Panc1 (cell line): ENCODE data around the gene PPP1R12A.

Source experiments
- POLR2AphosphoS5 ChIP-seq: IDR thresholded peaks from 2 replicates; pipeline ENCODE4 v1.6.1; 2012; ENCODE audit warnings: mild to moderate bottlenecking, low read depth, low read length, moderate library complexity
- SIN3A ChIP-seq: IDR thresholded peaks from 2 replicates; pipeline ENCODE4 v1.6.1; 2012; ENCODE audit warnings: low read depth, mild to moderate bottlenecking, low read length, moderate library complexity, borderline replicate concordance; ENCODE audit not compliant: insufficient read depth
- TF ChIP-seq, protein P1 (sequence below): fragments of 450-650 bp; IDR thresholded peaks from 2 replicates; pipeline ENCODE4 v1.5.1; 2017; ENCODE audit warnings: mild to moderate bottlenecking
- TF ChIP-seq, protein P2 (sequence below), 2 experiments: IDR thresholded peaks; 2 replicates each; pipeline ENCODE4 v1.6.1; 2011 to 2012; ENCODE audit warnings: low read depth in 2 of 2, control low read depth in 1 of 2, low read length in 1 of 2, mild to moderate bottlenecking in 1 of 2, moderate library complexity in 1 of 2; ENCODE audit not compliant: insufficient read depth in 1 of 2

DNA sequence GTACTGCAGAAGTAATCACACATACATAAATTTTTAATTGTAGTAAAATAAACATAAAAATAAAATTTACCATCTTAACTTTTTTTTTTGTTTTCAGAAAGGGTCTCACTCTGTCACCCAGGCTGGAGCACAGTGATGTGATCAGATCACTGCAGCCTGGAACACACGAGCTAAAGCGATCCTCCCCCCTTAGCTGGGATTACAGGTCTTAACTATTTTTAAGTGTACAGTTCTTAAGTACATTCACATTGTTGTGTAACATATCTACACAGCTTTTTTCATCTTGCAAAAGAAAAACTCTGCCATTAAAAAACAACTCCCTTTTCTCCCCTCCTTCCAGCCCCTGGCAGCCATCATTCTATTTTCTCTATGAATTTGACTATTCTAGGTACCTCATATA is 92.3 kb downstream of the PPP1R12A start:
- TF ChIP-seq, protein P1, sequence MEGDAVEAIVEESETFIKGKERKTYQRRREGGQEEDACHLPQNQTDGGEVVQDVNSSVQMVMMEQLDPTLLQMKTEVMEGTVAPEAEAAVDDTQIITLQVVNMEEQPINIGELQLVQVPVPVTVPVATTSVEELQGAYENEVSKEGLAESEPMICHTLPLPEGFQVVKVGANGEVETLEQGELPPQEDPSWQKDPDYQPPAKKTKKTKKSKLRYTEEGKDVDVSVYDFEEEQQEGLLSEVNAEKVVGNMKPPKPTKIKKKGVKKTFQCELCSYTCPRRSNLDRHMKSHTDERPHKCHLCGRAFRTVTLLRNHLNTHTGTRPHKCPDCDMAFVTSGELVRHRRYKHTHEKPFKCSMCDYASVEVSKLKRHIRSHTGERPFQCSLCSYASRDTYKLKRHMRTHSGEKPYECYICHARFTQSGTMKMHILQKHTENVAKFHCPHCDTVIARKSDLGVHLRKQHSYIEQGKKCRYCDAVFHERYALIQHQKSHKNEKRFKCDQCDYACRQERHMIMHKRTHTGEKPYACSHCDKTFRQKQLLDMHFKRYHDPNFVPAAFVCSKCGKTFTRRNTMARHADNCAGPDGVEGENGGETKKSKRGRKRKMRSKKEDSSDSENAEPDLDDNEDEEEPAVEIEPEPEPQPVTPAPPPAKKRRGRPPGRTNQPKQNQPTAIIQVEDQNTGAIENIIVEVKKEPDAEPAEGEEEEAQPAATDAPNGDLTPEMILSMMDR: no peak
- TF ChIP-seq, protein P2, sequence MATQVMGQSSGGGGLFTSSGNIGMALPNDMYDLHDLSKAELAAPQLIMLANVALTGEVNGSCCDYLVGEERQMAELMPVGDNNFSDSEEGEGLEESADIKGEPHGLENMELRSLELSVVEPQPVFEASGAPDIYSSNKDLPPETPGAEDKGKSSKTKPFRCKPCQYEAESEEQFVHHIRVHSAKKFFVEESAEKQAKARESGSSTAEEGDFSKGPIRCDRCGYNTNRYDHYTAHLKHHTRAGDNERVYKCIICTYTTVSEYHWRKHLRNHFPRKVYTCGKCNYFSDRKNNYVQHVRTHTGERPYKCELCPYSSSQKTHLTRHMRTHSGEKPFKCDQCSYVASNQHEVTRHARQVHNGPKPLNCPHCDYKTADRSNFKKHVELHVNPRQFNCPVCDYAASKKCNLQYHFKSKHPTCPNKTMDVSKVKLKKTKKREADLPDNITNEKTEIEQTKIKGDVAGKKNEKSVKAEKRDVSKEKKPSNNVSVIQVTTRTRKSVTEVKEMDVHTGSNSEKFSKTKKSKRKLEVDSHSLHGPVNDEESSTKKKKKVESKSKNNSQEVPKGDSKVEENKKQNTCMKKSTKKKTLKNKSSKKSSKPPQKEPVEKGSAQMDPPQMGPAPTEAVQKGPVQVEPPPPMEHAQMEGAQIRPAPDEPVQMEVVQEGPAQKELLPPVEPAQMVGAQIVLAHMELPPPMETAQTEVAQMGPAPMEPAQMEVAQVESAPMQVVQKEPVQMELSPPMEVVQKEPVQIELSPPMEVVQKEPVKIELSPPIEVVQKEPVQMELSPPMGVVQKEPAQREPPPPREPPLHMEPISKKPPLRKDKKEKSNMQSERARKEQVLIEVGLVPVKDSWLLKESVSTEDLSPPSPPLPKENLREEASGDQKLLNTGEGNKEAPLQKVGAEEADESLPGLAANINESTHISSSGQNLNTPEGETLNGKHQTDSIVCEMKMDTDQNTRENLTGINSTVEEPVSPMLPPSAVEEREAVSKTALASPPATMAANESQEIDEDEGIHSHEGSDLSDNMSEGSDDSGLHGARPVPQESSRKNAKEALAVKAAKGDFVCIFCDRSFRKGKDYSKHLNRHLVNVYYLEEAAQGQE (IDR thresholded peaks at IDR 0.05; ENCODE audit: insufficient read depth in 1 of 2, low read depth in 2 of 2, low read length in 1 of 2): no peak
- TF ChIP-seq POLR2AphosphoS5 (no peak), SIN3A (no peak)
